ENCODE measurements around the gene ENO1.
"Not testable (repeated sequence)": the region's sequence is repeated elsewhere in the genome, so short reads cannot be mapped to it uniquely, and the experiment has no call there.

Gene ENO1

GRCh38 chr1:8892026-8892425 is 13.5 kb upstream of the ENO1 start:
- DNase-seq, result no peak

GRCh38 chr1:8891401-8891800 is 12.9 kb upstream of the ENO1 start:
- DNase-seq, result no peak

- no peak for DNase-seq
Measured at GRCh38 chr1:8889925-8890785, 11.7 kb upstream of the ENO1 start.

GRCh38 chr1:8889103-8889846 is 10.8 kb upstream of the ENO1 start:
- no peak for DNase-seq

GRCh38 chr1:8886589-8886988 is 8.1 kb upstream of the ENO1 start:
- DNase-seq, result no peak

- DNase-seq, result not testable (repeated sequence)
Measured at GRCh38 chr1:8886031-8886524, 7.6 kb upstream of the ENO1 start.

- DNase-seq, result not testable (repeated sequence)
Measured at GRCh38 chr1:8884105-8884504, 5.6 kb upstream of the ENO1 start.

- no peak for DNase-seq
Measured at GRCh38 chr1:8883491-8883890, 5.0 kb upstream of the ENO1 start.

- no peak for DNase-seq
Measured at GRCh38 chr1:8879922-8880676, 1.6 kb upstream of the ENO1 start.

- DNase-seq, result peak; percentile 44
Measured at GRCh38 chr1:8879464-8879921, 1.0 kb upstream of the ENO1 start.

GRCh38 chr1:8878698-8879463 is 395 bp upstream of the ENO1 start:
- peak; percentile 64 for DNase-seq

GRCh38 chr1:8876087-8876486 is 2.4 kb downstream of the ENO1 start:
- DNase-seq, result no peak

- DNase-seq, result no peak
Measured at GRCh38 chr1:8875216-8875861, 3.1 kb downstream of the ENO1 start.

GRCh38 chr1:8874230-8875201 is 4.0 kb downstream of the ENO1 start:
- no peak for DNase-seq

GRCh38 chr1:8873506-8874229 is 4.8 kb downstream of the ENO1 start:
- DNase-seq, result no peak

- no peak for DNase-seq
Measured at GRCh38 chr1:8873001-8873400, 5.5 kb downstream of the ENO1 start.

GRCh38 chr1:8871965-8872399 is 6.5 kb downstream of the ENO1 start:
- DNase-seq, result no peak

GRCh38 chr1:8871539-8871935 is 6.9 kb downstream of the ENO1 start:
- no peak for DNase-seq

- no peak for DNase-seq
Measured at GRCh38 chr1:8870616-8871538, 7.6 kb downstream of the ENO1 start.
